K562 (cell line): ENCODE measurements around the gene FAM161B. TPM values are rescaled to one million over a fixed set of nuclear protein-coding genes. Genes with fewer than 3 reads are reported as not detected.

Experiments used
- ATAC-seq: fragments of 200-7000 bp; cut with Tn5 transposase; 3 replicates; pipeline ENCODE4 v1.9.1; 2020; ENCODE audit warnings: moderate library complexity
- BruUV-seq: library from RNA; stranded (reverse); fragments of 400-500 nt; replicated peaks from 2 replicates; lab custom pipeline; 2021; lab: Mats Ljungman, UMichigan
- CTCF ChIA-PET: fragments of 300-600 bp; formaldehyde crosslinking; extraction: SDS; loops from one replicate; lab custom pipeline; 2021; ENCODE audit warnings: low intra/inter-chr PET ratio; lab: Yijun Ruan, JAX
- POLR2A ChIA-PET: fragments of 300-600, 350-650 bp; sonication (Branson Sonifier 250); formaldehyde crosslinking; extraction: SDS; loops from one replicate; lab custom pipeline; 2021; ENCODE audit warnings: antibody characterized with exemption, inconsistent platforms; lab: Yijun Ruan, JAX
- DNase-seq, 4 experiments: peaks; one replicate each; pipeline versions ENCODE4 v3.0.0 to v3.0.0-alpha.2; 2011 to 2018; ENCODE audit warnings: low spot score in 3 of 4, mixed read lengths in 3 of 4; ENCODE audit errors: extremely low read depth in 1 of 4
- FAIRE-seq: peaks from 2 replicates; lab custom pipeline; 2011; peaks lifted over from hg19 to GRCh38; lab: Jason Lieb, UNC
- H2AFZ ChIP-seq: 2 replicates; pipeline ENCODE4 v1.6.0; 2011; ENCODE audit warnings: low read depth, low read length, control low read depth, inconsistent platforms
- H3K27ac ChIP-seq: fragments of 200-600 bp; 3 replicates; pipeline ENCODE4 v1.8.0; 2011; ENCODE audit warnings: low read depth, mild to moderate bottlenecking, control low read depth, inconsistent platforms, low read length, moderate library complexity, mixed read lengths; ENCODE audit errors: extremely low read depth
- H3K27me3 ChIP-seq, 2 experiments: fragments of 300-600 bp in 1 of 2; 2 replicates in 1 of 2; 3 replicates in 1 of 2; pipeline versions ENCODE4 v1.6.0 to v1.8.0; 2011; ENCODE audit warnings: inconsistent platforms in 2 of 2, low read length in 2 of 2, mild to moderate bottlenecking in 1 of 2, mixed read lengths in 1 of 2, moderate library complexity in 1 of 2; ENCODE audit not compliant: control insufficient read depth in 2 of 2, insufficient read depth in 2 of 2
- H3K36me3 ChIP-seq: fragments of 300-600 bp; 3 replicates; pipeline ENCODE4 v1.8.0; 2011; ENCODE audit warnings: mild to moderate bottlenecking, low read length, inconsistent platforms; ENCODE audit not compliant: control insufficient read depth, insufficient read depth
- H3K4me1 ChIP-seq, 2 experiments: fragments of 200-600 bp in 1 of 2; replicated peaks in 1 of 2; 2 replicates in 1 of 2; 3 replicates in 1 of 2; pipeline versions ENCODE4 v1.5.1 to v1.8.0; 2011; ENCODE audit warnings: inconsistent platforms in 2 of 2, low read length in 2 of 2, mild to moderate bottlenecking in 1 of 2, mixed read lengths in 1 of 2, moderate library complexity in 1 of 2; ENCODE audit not compliant: control insufficient read depth in 2 of 2, insufficient read depth in 2 of 2
- H3K4me2 ChIP-seq: 2 replicates; pipeline ENCODE4 v1.6.1; 2011; ENCODE audit warnings: low read length, control low read depth, inconsistent platforms, mixed read lengths; ENCODE audit not compliant: insufficient read depth
- H3K4me3 ChIP-seq: fragments of 200-600 bp; sonication (generic), shearing (Covaris generic); 2 replicates; pipeline ENCODE4 v1.5.1; 2016; ENCODE audit warnings: control low read depth, inconsistent platforms
- H3K79me2 ChIP-seq: fragments of 200-600 bp; 3 replicates; pipeline ENCODE4 v1.8.0; 2011; ENCODE audit warnings: low read length, inconsistent platforms; ENCODE audit not compliant: control insufficient read depth, insufficient read depth
- H3K9ac ChIP-seq, 2 experiments: 2 replicates each; pipeline versions ENCODE4 v1.6.0 to v1.6.1; 2011; ENCODE audit warnings: low read depth in 2 of 2, low read length in 2 of 2, control low read depth in 1 of 2, inconsistent platforms in 1 of 2, mild to moderate bottlenecking in 1 of 2, mixed read lengths in 1 of 2; ENCODE audit not compliant: insufficient read depth in 1 of 2
- H3K9me1 ChIP-seq: one replicate; pipeline ENCODE4 v1.6.0; 2011; ENCODE audit warnings: inconsistent platforms, mild to moderate bottlenecking, low read length, moderate library complexity; ENCODE audit not compliant: control insufficient read depth, insufficient read depth
- H3K9me3 ChIP-seq: replicated peaks from 2 replicates; pipeline ENCODE4 v1.5.1; 2011; ENCODE audit warnings: low read depth, low read length, inconsistent platforms; ENCODE audit not compliant: control insufficient read depth, insufficient read depth
- H4K20me1 ChIP-seq: replicated peaks from 2 replicates; pipeline ENCODE4 v1.6.1; 2011; ENCODE audit warnings: low read length, inconsistent platforms, mixed read lengths; ENCODE audit not compliant: control insufficient read depth, insufficient read depth
- GTF2E2 ChIP-seq: fragments of 200-800 bp; sonication (Bioruptor generic); IDR thresholded peaks from 2 replicates; pipeline ENCODE4 v1.6.1; 2016; ENCODE audit warnings: missing genetic modification characterization, missing compliant biosample characterization
- PRDM10 ChIP-seq: fragments of 450-650 bp; IDR thresholded peaks from 2 replicates; pipeline ENCODE4 v1.6.1; 2018; ENCODE audit not compliant: partially characterized antibody
- STAT5B ChIP-seq: fragments of 250-450 bp; sonication (Bioruptor Pico); IDR thresholded peaks from 2 replicates; pipeline ENCODE4 v1.8.0; 2021; ENCODE audit warnings: mild to moderate bottlenecking, inconsistent platforms
- ZNF277 ChIP-seq: fragments of 250-450 bp; sonication (Bioruptor Pico); IDR thresholded peaks from 2 replicates; pipeline ENCODE4 v1.8.0; 2022; ENCODE audit warnings: inconsistent platforms, mild to moderate bottlenecking, moderate library complexity, borderline replicate concordance
- ZNF3 ChIP-seq: fragments of 250-450 bp; sonication (Bioruptor Pico); IDR thresholded peaks from 2 replicates; pipeline ENCODE4 v1.5.0; 2021; ENCODE audit warnings: mild to moderate bottlenecking, moderate library complexity
- ZNF347 ChIP-seq: fragments of 450-650 bp; formaldehyde crosslinking; IDR thresholded peaks from 2 replicates; pipeline ENCODE4 v1.4.0; 2020; ENCODE audit warnings: low read depth, mild to moderate bottlenecking, moderate library complexity
- ZZZ3 ChIP-seq: fragments of 450-650 bp; IDR thresholded peaks from 2 replicates; pipeline ENCODE4 v1.6.1; 2016; ENCODE audit warnings: antibody characterized with exemption, mild to moderate bottlenecking, moderate library complexity
- WGBS: fragments of 100-300 bp; shearing (Covaris generic); methylation state at CpG from one replicate; pipeline ENCODE4 v1.1.6; 2016; ENCODE audit warnings: low coverage, mixed read lengths; ENCODE audit not compliant: insufficient coverage; ENCODE audit errors: missing lambda C conversion rate; 5-methylcytosine and 5-hydroxymethylcytosine counted together
- in situ Hi-C: fragments of 300-500 bp; cut with MboI; formaldehyde crosslinking; loops from 4 replicates; pipeline ENCODE4 v1.15.0; 2018; ENCODE audit warnings: inconsistent platforms, mixed read lengths
- intact Hi-C: fragments of 100-400 bp; cut with micrococcal nuclease; formaldehyde crosslinking; loops from 2 replicates; pipeline ENCODE4 v1.14.2; 2022
- polyA plus RNA-seq, 8 experiments: library from polyadenylated mRNA; depleted of rRNA in 4 of 8; stranded (reverse) in 5 of 8; unstranded in 3 of 8; fragments of >200 nt; fragmentation: Nextera tagmentation in 2 of 8; fragmentation: Illumina TruSeq in 1 of 8; extraction: Ambion mirVana in 2 of 8; extraction: Trizol in 1 of 8; gene quantifications; 2 replicates each; pipeline versions ENCODE4 v1.2.1 to v1.2.3, GENCODE V29; 2011 to 2014; ENCODE audit warnings: inconsistent platforms in 1 of 8, missing spikeins in 1 of 8
- total RNA-seq, 7 experiments: library from RNA; depleted of rRNA in 6 of 7; stranded (reverse); fragments of >200 nt in 6 of 7; fragmentation: Illumina TruSeq in 2 of 7; extraction: Trizol in 2 of 7; gene quantifications; 2 replicates each; pipeline versions ENCODE4 v1.2.1 to v1.2.3, GENCODE V29; 2011 to 2021; ENCODE audit warnings: low replicate concordance in 1 of 7
- TF ChIP-seq, protein P1 (sequence below): sonication (generic); formaldehyde crosslinking; IDR thresholded peaks from 2 replicates; pipeline ENCODE4 v1.8.1; 2022; ENCODE audit warnings: missing genetic modification reagents
- TF ChIP-seq, protein P2 (sequence below): fragments of 250-450 bp; sonication (Bioruptor Pico); IDR thresholded peaks from 2 replicates; pipeline ENCODE4 v1.8.0; 2021; ENCODE audit warnings: moderate library complexity, mild to moderate bottlenecking, inconsistent platforms
- TF ChIP-seq, protein P3 (sequence below), 2 experiments: fragments of 250-450 bp in 1 of 2; fragments of 450-650 bp in 1 of 2; sonication (Bioruptor Pico) in 1 of 2; IDR thresholded peaks; 2 replicates each; pipeline versions ENCODE4 v1.6.1 to v1.8.0; 2016 to 2021; ENCODE audit warnings: mild to moderate bottlenecking in 2 of 2, moderate library complexity in 2 of 2, missing compliant biosample characterization in 1 of 2, missing genetic modification characterization in 1 of 2

Gene FAM161B
- total and polyA plus RNA-seq, 9 of the 15 experiments (the other 6 are each of a cell fraction or from before 2014, with no cell fraction given) = 0.15 to 1.3 (median 0.84) TPM

DNA sequence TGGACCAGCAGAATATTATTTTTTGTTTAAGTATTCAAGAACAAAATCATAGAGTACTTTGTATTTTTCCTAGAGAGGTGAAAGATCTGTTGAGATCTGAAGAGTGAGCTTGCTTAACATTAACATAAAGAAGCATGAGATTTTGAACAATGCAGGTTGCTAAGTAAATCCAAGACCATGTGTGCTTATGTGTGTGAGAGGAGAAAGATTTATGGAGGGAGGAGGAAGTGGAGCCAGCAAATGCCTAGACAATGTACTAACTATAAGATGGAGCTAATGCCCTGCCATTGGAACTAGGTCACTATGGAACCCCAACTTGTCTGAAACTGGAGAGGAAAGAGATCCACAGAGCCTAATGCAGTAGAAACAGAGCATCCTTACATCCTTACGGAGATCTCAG lies 13.3 kb downstream of the FAM161B start:
- POLR2A ChIA-PET = interaction anchor here (0.6 to 0.8 kb wide), 2 partner anchors 50 to 748 kb away, joined by 4 to 5 read pairs; partner anchors contain the start of gene ZNF410
- intact Hi-C loops = no loop called here

More for the DNA sequence above, 13.3 kb downstream of the FAM161B start:
- Histone ChIP-seq H3K9me1 (no peaks in the 10 kb centered on the region), H3K4me3 (no peak overlapping the region), H2AFZ (no peak overlapping the region), H3K4me2 (no peak overlapping the region), H3K79me2 (no peaks in the 10 kb centered on the region), H3K9me3 (no peaks in the 10 kb centered on the region), H3K36me3 (peaks cover 27% of the 10 kb centered on the region), H3K9ac (no peak overlapping the region), H4K20me1 (no peaks in the 10 kb centered on the region), H3K27me3 (no peaks in the 10 kb centered on the region), H3K27ac (no peak overlapping the region)
- WGBS = 92% methylated on average over 1 of the region's 1 CpG
- FAIRE-seq = no peak
- BruUV-seq = no TSS peak
- CTCF ChIA-PET = no interaction called here
- in situ Hi-C loops = no loop called here
- no peak for DNase-seq
- ATAC-seq = no peak
- TF ChIP-seq PRDM10 (no peak), STAT5B (no peak), ZZZ3 (no peak), ZNF347 (CRISPR knock-in tag) (no peak), ZNF277 (CRISPR knock-in tag) (no peak), ZNF3 (CRISPR knock-in tag) (no peak), GTF2E2 (tag) (no peak)
- TF ChIP-seq, protein P1, sequence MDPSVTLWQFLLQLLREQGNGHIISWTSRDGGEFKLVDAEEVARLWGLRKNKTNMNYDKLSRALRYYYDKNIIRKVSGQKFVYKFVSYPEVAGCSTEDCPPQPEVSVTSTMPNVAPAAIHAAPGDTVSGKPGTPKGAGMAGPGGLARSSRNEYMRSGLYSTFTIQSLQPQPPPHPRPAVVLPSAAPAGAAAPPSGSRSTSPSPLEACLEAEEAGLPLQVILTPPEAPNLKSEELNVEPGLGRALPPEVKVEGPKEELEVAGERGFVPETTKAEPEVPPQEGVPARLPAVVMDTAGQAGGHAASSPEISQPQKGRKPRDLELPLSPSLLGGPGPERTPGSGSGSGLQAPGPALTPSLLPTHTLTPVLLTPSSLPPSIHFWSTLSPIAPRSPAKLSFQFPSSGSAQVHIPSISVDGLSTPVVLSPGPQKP (CRISPR knock-in tag) = no peak
- TF ChIP-seq, protein P2, sequence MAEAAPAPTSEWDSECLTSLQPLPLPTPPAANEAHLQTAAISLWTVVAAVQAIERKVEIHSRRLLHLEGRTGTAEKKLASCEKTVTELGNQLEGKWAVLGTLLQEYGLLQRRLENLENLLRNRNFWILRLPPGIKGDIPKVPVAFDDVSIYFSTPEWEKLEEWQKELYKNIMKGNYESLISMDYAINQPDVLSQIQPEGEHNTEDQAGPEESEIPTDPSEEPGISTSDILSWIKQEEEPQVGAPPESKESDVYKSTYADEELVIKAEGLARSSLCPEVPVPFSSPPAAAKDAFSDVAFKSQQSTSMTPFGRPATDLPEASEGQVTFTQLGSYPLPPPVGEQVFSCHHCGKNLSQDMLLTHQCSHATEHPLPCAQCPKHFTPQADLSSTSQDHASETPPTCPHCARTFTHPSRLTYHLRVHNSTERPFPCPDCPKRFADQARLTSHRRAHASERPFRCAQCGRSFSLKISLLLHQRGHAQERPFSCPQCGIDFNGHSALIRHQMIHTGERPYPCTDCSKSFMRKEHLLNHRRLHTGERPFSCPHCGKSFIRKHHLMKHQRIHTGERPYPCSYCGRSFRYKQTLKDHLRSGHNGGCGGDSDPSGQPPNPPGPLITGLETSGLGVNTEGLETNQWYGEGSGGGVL (CRISPR knock-in tag) = no peak
- TF ChIP-seq, protein P3, sequence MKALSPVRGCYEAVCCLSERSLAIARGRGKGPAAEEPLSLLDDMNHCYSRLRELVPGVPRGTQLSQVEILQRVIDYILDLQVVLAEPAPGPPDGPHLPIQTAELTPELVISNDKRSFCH (CRISPR knock-in tag; IDR thresholded peaks at IDR 0.05) = no peak
- TF ChIP-seq, protein P3 (tag; IDR thresholded peaks at IDR 0.05) = no peak
- TF ChIP-seq, all 486 proteins: peak for 0
- H3K4me1 ChIP-seq = no peaks in the 10 kb centered on the region
